Limb (tissue), 2 donors: ENCODE results near the gene FNDC1.
"Not testable (repeated sequence)": the region's sequence is repeated elsewhere in the genome, so short reads cannot be mapped to it uniquely, and the experiment has no call there.

Experiments used
- DNase-seq, 2 donors: peaks; one replicate each; pipeline ENCODE4 v3.0.0-alpha.2; 2016; ENCODE audit errors: extremely low spot score in 2 of 2

Gene FNDC1

GRCh38 chr6:159255434-159255951 lies 86.3 kb downstream of the FNDC1 start:
- no peak for DNase-seq

- DNase-seq: no peak
Measured at GRCh38 chr6:159256128-159256527, 86.9 kb downstream of the FNDC1 start.

GRCh38 chr6:159257846-159258245 lies 88.6 kb downstream of the FNDC1 start:
- no peak for DNase-seq

GRCh38 chr6:159259441-159260125 lies 90.4 kb downstream of the FNDC1 start:
- no peak for DNase-seq

GRCh38 chr6:159260208-159260607 lies 91.0 kb downstream of the FNDC1 start:
- no peak for DNase-seq

- DNase-seq: no peak
Measured at GRCh38 chr6:159261995-159262394, 92.8 kb downstream of the FNDC1 start.

- no peak for DNase-seq
Measured at GRCh38 chr6:159262586-159262985, 93.4 kb downstream of the FNDC1 start.

- peak in 1 of 2 donors; percentile 56 for DNase-seq
Measured at GRCh38 chr6:159267165-159267564, 98.0 kb downstream of the FNDC1 start.

- no peak for DNase-seq
Measured at GRCh38 chr6:159268511-159268910, 99.3 kb downstream of the FNDC1 start.

- DNase-seq: no peak
Measured at GRCh38 chr6:159271257-159271656, 102.1 kb downstream of the FNDC1 start.

- DNase-seq: no peak
Measured at GRCh38 chr6:159278626-159279025, 109.4 kb downstream of the FNDC1 start.

GRCh38 chr6:159279790-159280277 lies 110.6 kb downstream of the FNDC1 start:
- no peak for DNase-seq

GRCh38 chr6:159282421-159282820 lies 113.2 kb downstream of the FNDC1 start:
- DNase-seq: no peak

- not testable (repeated sequence) for DNase-seq
Measured at GRCh38 chr6:159284661-159285060, 115.5 kb downstream of the FNDC1 start.

GRCh38 chr6:159298840-159299239 lies 129.6 kb downstream of the FNDC1 start:
- DNase-seq: no peak

- no peak for DNase-seq
Measured at GRCh38 chr6:159299566-159299965, 130.4 kb downstream of the FNDC1 start.

GRCh38 chr6:159301277-159301676 lies 132.1 kb downstream of the FNDC1 start:
- no peak for DNase-seq

- no peak for DNase-seq
Measured at GRCh38 chr6:159301810-159302593, 132.8 kb downstream of the FNDC1 start.

GRCh38 chr6:159302594-159302992 lies 133.4 kb downstream of the FNDC1 start:
- no peak for DNase-seq

GRCh38 chr6:159303159-159303558 lies 134.0 kb downstream of the FNDC1 start:
- no peak for DNase-seq

- no peak for DNase-seq
Measured at GRCh38 chr6:159303784-159304183, 134.6 kb downstream of the FNDC1 start.

GRCh38 chr6:159304641-159305040 lies 135.4 kb downstream of the FNDC1 start:
- DNase-seq: no peak

GRCh38 chr6:159305159-159305558 lies 136.0 kb downstream of the FNDC1 start:
- no peak for DNase-seq
